HepG2 (cell line): ENCODE results near the gene EMC9. TPM values are rescaled to one million over a fixed set of nuclear protein-coding genes. Genes with fewer than 3 reads are reported as not detected.

Experiments
- ATF5 ChIP-seq: sonication (generic); formaldehyde crosslinking; IDR thresholded peaks from 2 replicates; pipeline ENCODE4 v1.4.0; 2020; ENCODE audit warnings: mild to moderate bottlenecking, low read depth, missing genetic modification reagents
- ATRX ChIP-seq: sonication (generic); formaldehyde crosslinking; IDR thresholded peaks from 2 replicates; pipeline ENCODE4 v1.4.0; 2020; ENCODE audit warnings: missing genetic modification reagents, borderline replicate concordance
- BCL3 ChIP-seq: sonication (generic); formaldehyde crosslinking; IDR thresholded peaks from 2 replicates; pipeline ENCODE4 v1.5.1; 2020; ENCODE audit warnings: mild to moderate bottlenecking, missing genetic modification reagents, moderate library complexity
- CC2D1A ChIP-seq: sonication (generic); formaldehyde crosslinking; IDR thresholded peaks from 2 replicates; pipeline ENCODE4 v1.8.1; 2023; ENCODE audit warnings: mild to moderate bottlenecking, missing genetic modification reagents
- CENPBD1 ChIP-seq: sonication (generic); formaldehyde crosslinking; IDR thresholded peaks from 2 replicates; pipeline ENCODE4 v1.8.0; 2022; ENCODE audit warnings: missing genetic modification reagents, low read depth, mild to moderate bottlenecking, borderline replicate concordance
- DZIP1 ChIP-seq: sonication (generic); formaldehyde crosslinking; IDR thresholded peaks from 2 replicates; pipeline ENCODE4 v1.5.0; 2020; ENCODE audit warnings: mild to moderate bottlenecking, missing genetic modification reagents
- FOSL2 ChIP-seq: sonication (generic); formaldehyde crosslinking; IDR thresholded peaks from 2 replicates; pipeline ENCODE4 v1.4.0; 2020; ENCODE audit warnings: missing genetic modification reagents
- FOXK2 ChIP-seq: fragments of 450-650 bp; IDR thresholded peaks from 2 replicates; pipeline ENCODE4 v1.6.1; 2016
- GFI1 ChIP-seq: sonication (generic); formaldehyde crosslinking; IDR thresholded peaks from 2 replicates; pipeline ENCODE4 v1.5.0; 2020; ENCODE audit warnings: missing genetic modification reagents, mild to moderate bottlenecking, borderline replicate concordance
- GTF2F1 ChIP-seq: fragments of 150-350 bp; IDR thresholded peaks from 2 replicates; pipeline ENCODE4 v1.6.1; 2014; ENCODE audit warnings: low read length
- ISL2 ChIP-seq: sonication (generic); formaldehyde crosslinking; IDR thresholded peaks from 2 replicates; pipeline ENCODE4 v1.5.0; 2020; ENCODE audit warnings: missing genetic modification reagents
- KDM5A ChIP-seq: fragments of 200-600 bp; sonication (generic); IDR thresholded peaks from 2 replicates; pipeline ENCODE4 v1.7.0; 2018; ENCODE audit warnings: antibody characterized with exemption, mild to moderate bottlenecking, low read length, borderline replicate concordance
- NR3C1 ChIP-seq: sonication (generic); formaldehyde crosslinking; IDR thresholded peaks from 2 replicates; pipeline ENCODE4 v1.4.0; 2020; ENCODE audit warnings: missing genetic modification reagents
- PITX1 ChIP-seq: sonication (generic); formaldehyde crosslinking; IDR thresholded peaks from 2 replicates; pipeline ENCODE4 v1.5.1; 2020; ENCODE audit warnings: mild to moderate bottlenecking, missing genetic modification reagents
- POLR2A ChIP-seq, 2 experiments: IDR thresholded peaks; 2 replicates each; pipeline ENCODE4 v1.6.1; 2011; ENCODE audit warnings: low read depth in 2 of 2, low read length in 2 of 2, mild to moderate bottlenecking in 1 of 2, moderate library complexity in 1 of 2; ENCODE audit not compliant: insufficient read depth in 1 of 2
- SCMH1 ChIP-seq: sonication (generic); formaldehyde crosslinking; IDR thresholded peaks from 2 replicates; pipeline ENCODE4 v1.9.0; 2021; ENCODE audit warnings: missing genetic modification reagents, mild to moderate bottlenecking, borderline replicate concordance
- TBX2 ChIP-seq: sonication (generic); formaldehyde crosslinking; IDR thresholded peaks from 2 replicates; pipeline ENCODE4 v1.5.0; 2020; ENCODE audit warnings: missing genetic modification reagents, mild to moderate bottlenecking, borderline replicate concordance
- ZBTB39 ChIP-seq: sonication (generic); formaldehyde crosslinking; IDR thresholded peaks from 2 replicates; pipeline ENCODE4 v1.5.0; 2020; ENCODE audit warnings: missing genetic modification reagents
- ZFYVE20 ChIP-seq: sonication (generic); formaldehyde crosslinking; IDR thresholded peaks from 2 replicates; pipeline ENCODE4 v1.8.0; 2023; ENCODE audit warnings: low read depth, mild to moderate bottlenecking, moderate library complexity, missing genetic modification reagents, borderline replicate concordance
- ZNF256 ChIP-seq: sonication (generic); formaldehyde crosslinking; conservative IDR thresholded peaks from 2 replicates; pipeline ENCODE4 v1.4.0; 2020; ENCODE audit warnings: missing genetic modification reagents
- ZNF558 ChIP-seq: sonication (generic); formaldehyde crosslinking; IDR thresholded peaks from 2 replicates; pipeline ENCODE4 v1.9.0; 2022; ENCODE audit warnings: mild to moderate bottlenecking, missing genetic modification reagents, borderline replicate concordance
- ZNF678 ChIP-seq: sonication (generic); formaldehyde crosslinking; IDR thresholded peaks from 2 replicates; pipeline ENCODE4 v1.4.0; 2020; ENCODE audit warnings: mild to moderate bottlenecking, missing genetic modification reagents
- ZNF75D ChIP-seq: sonication (generic); formaldehyde crosslinking; IDR thresholded peaks from 2 replicates; pipeline ENCODE4 v1.8.1; 2023; ENCODE audit warnings: missing genetic modification reagents, mild to moderate bottlenecking, borderline replicate concordance
- polyA plus RNA-seq, 8 experiments: library from polyadenylated mRNA; depleted of rRNA in 3 of 8; stranded (reverse) in 7 of 8; unstranded in 1 of 8; fragments of >200 nt; fragmentation: Illumina TruSeq in 4 of 8; extraction: Trizol in 4 of 8; gene quantifications; 2 replicates each; pipeline versions ENCODE4 v1.2.1 to v1.2.3, GENCODE V29; 2011 to 2016; ENCODE audit warnings: low read depth in 4 of 8, missing spikeins in 1 of 8, mixed read lengths in 1 of 8; ENCODE audit not compliant: insufficient read depth in 1 of 8
- total RNA-seq, 5 experiments: library from RNA; depleted of rRNA; stranded (reverse); fragments of >200 nt; fragmentation: Illumina TruSeq; extraction: Trizol; gene quantifications; 2 replicates each; pipeline ENCODE4 v1.2.3, GENCODE V29; 2016; ENCODE audit warnings: low read depth in 1 of 5

Gene EMC9
- total and polyA plus RNA-seq, 2 of the 13 experiments (the other 11 are each of a cell fraction or from before 2014, with no cell fraction given), result 60.5 to 78.7 TPM

GRCh38 chr14:24113801-24114531 is 27.4 kb downstream of the EMC9 start (continued):
- TF ChIP-seq ZBTB39 (CRISPR knock-in tag), result peak; percentile 99
- TF ChIP-seq ZNF75D (CRISPR knock-in tag), result no peak; the same call in 1 of the 2 replicates
- no peak; the same call in 1 of the 2 replicates for TF ChIP-seq ATF5 (CRISPR knock-in tag)
- TF ChIP-seq KDM5A, result peak; percentile 85; the same call in 1 of the 2 replicates
- peak; percentile 98 for TF ChIP-seq TBX2 (CRISPR knock-in tag)
- no peak for TF ChIP-seq CENPBD1 (CRISPR knock-in tag)
- peak; percentile 63 for TF ChIP-seq BCL3
- peak; percentile 82; the same call in 1 of the 2 replicates for TF ChIP-seq DZIP1
- TF ChIP-seq ZNF558 (CRISPR knock-in tag), result no peak
- TF ChIP-seq ZNF678 (CRISPR knock-in tag), result 0 out of 2 replicates have a peak, but pooled peaks have one; percentile 81
- no peak for TF ChIP-seq ATRX
- TF ChIP-seq GTF2F1, result peak; percentile 69; the same call in 1 of the 2 replicates
- no peak for TF ChIP-seq ZFYVE20 (CRISPR knock-in tag)
- peak; percentile 95 for TF ChIP-seq ISL2 (CRISPR knock-in tag)
- peak; percentile 96 for TF ChIP-seq FOSL2 (CRISPR knock-in tag)
- TF ChIP-seq ZNF256, result 0 out of 2 replicates have a peak, but pooled peaks have one; percentile 78
- peak; percentile 85 for TF ChIP-seq FOXK2
- TF ChIP-seq POLR2A (IDR thresholded peaks at IDR 0.05; ENCODE audit: insufficient read depth in 1 of 2, low read depth in 2 of 2, low read length in 2 of 2), result peak in 1 of 2 experiments; percentile 83; a peak in 2 of 4 replicates
- no peak for TF ChIP-seq NR3C1 (CRISPR knock-in tag)
- peak; percentile 92 for TF ChIP-seq GFI1
- peak; percentile 99 for TF ChIP-seq PITX1 (CRISPR knock-in tag)
- no peak for TF ChIP-seq SCMH1 (CRISPR knock-in tag)
- no peak for TF ChIP-seq CC2D1A (CRISPR knock-in tag)
